ENCODE results near the gene ARHGAP40. TPM values are rescaled to one million over a fixed set of nuclear protein-coding genes. Genes with fewer than 3 reads are reported as not detected.

ARHGAP40 gene
- total and polyA plus RNA-seq, 2 of the 8 experiments (the other 6 are each of a cell fraction or from before 2014, with no cell fraction given): 0.74 to 1.4 TPM

GRCh38 chr20:38557174-38557573 lies 44.4 kb upstream of the ARHGAP40 start:
- Histone ChIP-seq H2BK120ac (replicated peaks; ENCODE audit: low read depth, low read length) (no peak overlapping the region), H3K18ac (ENCODE audit: extremely low read depth, low read length) (no peak overlapping the region), H3K9me3 (ENCODE audit: insufficient read depth in 2 of 2, low read depth in 1 of 2, low read length in 1 of 2) (no peaks in the 10 kb centered on the region), H4K20me1 (replicated peaks in 1 of 2; ENCODE audit: control insufficient read depth in 1 of 2, insufficient read depth in 2 of 2, low read length in 2 of 2) (peaks cover 0 to 2% of the 10 kb centered on the region in 2 experiments), H2BK12ac (ENCODE audit: low read depth, low read length) (no peak overlapping the region), H3K79me2 (ENCODE audit: control insufficient read depth in 1 of 2, insufficient read depth in 2 of 2, low read length in 2 of 2) (no peaks in the 10 kb centered on the region), H3K36me3 (ENCODE audit: control insufficient read depth in 2 of 4, insufficient read depth in 4 of 4, low read length in 3 of 4) (peaks cover 2 to 25% (median 14%) of the 10 kb centered on the region in 4 experiments; a peak in 7 of 8 replicates), H2BK20ac (ENCODE audit: low read length) (no peak overlapping the region), H3K4ac (replicated peaks; ENCODE audit: insufficient read length, low read depth, low read length) (no peak overlapping the region), H3K4me3 (ENCODE audit: extremely low read depth in 1 of 4, insufficient read depth in 2 of 4, low read depth in 3 of 4, low read length in 4 of 4) (no peak overlapping the region), H3K14ac (ENCODE audit: insufficient read length) (no peak overlapping the region), H3K56ac (replicated peaks; ENCODE audit: insufficient read length, low read depth, low read length) (no peak overlapping the region), H3K23ac (ENCODE audit: insufficient read length) (no peak overlapping the region), H3K79me1 (ENCODE audit: low read depth, low read length) (no peaks in the 10 kb centered on the region), H3K9ac (replicated peaks in 1 of 4; ENCODE audit: extremely low read depth in 1 of 4, low read depth in 3 of 4, low read length in 3 of 4) (no peak overlapping the region), H3K27me3 (replicated peaks in 1 of 4; ENCODE audit: control insufficient read depth in 3 of 4, extremely low read depth in 1 of 4, insufficient read depth in 3 of 4, low read length in 3 of 4) (no peaks in the 10 kb centered on the region), H2BK5ac (ENCODE audit: low read depth, low read length) (no peak overlapping the region), H3K27ac (ENCODE audit: low read depth, low read length) (no peak overlapping the region), H2AK5ac (ENCODE audit: low read depth, low read length) (no peak overlapping the region), H2AFZ (ENCODE audit: low read length) (no peak overlapping the region), H3K4me1 (replicated peaks in 1 of 4; ENCODE audit: control insufficient read depth in 3 of 4, insufficient read depth in 4 of 4, low read length in 3 of 4) (no peaks in the 10 kb centered on the region), H4K91ac (replicated peaks; ENCODE audit: insufficient read length, low read length) (no peak overlapping the region), H3K4me2 (ENCODE audit: insufficient read depth in 1 of 2, low read depth in 2 of 2, low read length in 2 of 2) (no peak overlapping the region), H4K5ac (ENCODE audit: insufficient read length, low read depth, low read length) (no peak overlapping the region), H4K8ac (ENCODE audit: extremely low read depth, insufficient read depth, low read length) (no peak overlapping the region), H3K23me2 (ENCODE audit: low read depth, low read length) (no peaks in the 10 kb centered on the region), H2BK15ac (ENCODE audit: low read length) (no peak overlapping the region)
- ChIA-PET CTCF (ENCODE audit: partially characterized antibody) (no interaction called here), POLR2A (ENCODE audit: partially characterized antibody) (no interaction called here)
- WGBS, 2 experiments (ENCODE audit: extremely low coverage in 1 of 2, insufficient coverage in 1 of 2, insufficient read length in 1 of 2, insufficient replicate concordance in 2 of 2, low coverage in 1 of 2, low lambda C conversion rate in 2 of 2, missing lambda C conversion rate in 1 of 2): 81% methylated on average over 2 of the region's 2 CpGs; no CpG with 5 or more reads in 1 of the 2 experiments
- FAIRE-seq (no peak), DNase-seq (ENCODE audit: low read depth in 1 of 2, low spot score in 2 of 2) (no peak)
- no peak for TF ChIP-seq E2F6 (IDR thresholded peaks at IDR 0.05)
- TF ChIP-seq SP4 (IDR thresholded peaks at IDR 0.05; ENCODE audit: low read length): no peak
- TF ChIP-seq BCL11A (IDR thresholded peaks at IDR 0.05; ENCODE audit: low read depth in 2 of 2, low read length in 2 of 2): no peak
- no peak for TF ChIP-seq SRF (IDR thresholded peaks at IDR 0.05; ENCODE audit: low read depth, low read length)
- no peak for TF ChIP-seq HDAC6 (IDR thresholded peaks at IDR 0.05; ENCODE audit: low read depth, low read length)
- TF ChIP-seq POU5F1 (IDR thresholded peaks at IDR 0.05; ENCODE audit: low read depth, low read length): no peak

Data from H1 (cell line).